Stimulated activated CD4-positive, alpha-beta T cell treated with anti-CD3 and anti-CD28 coated beads, Interleukin-12 subunit alpha, Interleukin-12 subunit beta, amount 100 ng/mL, for 4 hours (primary cell): ENCODE results near the gene NEUROG1.
"Not testable (repeated sequence)": the region's sequence is repeated elsewhere in the genome, so short reads cannot be mapped to it uniquely, and the experiment has no call there.

ENCODE experiments used
- DNase-seq: peaks from one replicate; pipeline ENCODE4 v3.0.0-alpha.2; 2020

NEUROG1 gene

GRCh38 chr5:135534609-135535419, 950 bp downstream of the NEUROG1 start:
- no peak for DNase-seq

- no peak for DNase-seq
These were observed 2.0 kb downstream of the NEUROG1 start for GRCh38 chr5:135533794-135534193.

- DNase-seq, result no peak
These were observed 2.4 kb downstream of the NEUROG1 start for GRCh38 chr5:135533334-135533733.

- DNase-seq, result not testable (repeated sequence)
These were observed 6.2 kb downstream of the NEUROG1 start for GRCh38 chr5:135529576-135529975.

DNA sequence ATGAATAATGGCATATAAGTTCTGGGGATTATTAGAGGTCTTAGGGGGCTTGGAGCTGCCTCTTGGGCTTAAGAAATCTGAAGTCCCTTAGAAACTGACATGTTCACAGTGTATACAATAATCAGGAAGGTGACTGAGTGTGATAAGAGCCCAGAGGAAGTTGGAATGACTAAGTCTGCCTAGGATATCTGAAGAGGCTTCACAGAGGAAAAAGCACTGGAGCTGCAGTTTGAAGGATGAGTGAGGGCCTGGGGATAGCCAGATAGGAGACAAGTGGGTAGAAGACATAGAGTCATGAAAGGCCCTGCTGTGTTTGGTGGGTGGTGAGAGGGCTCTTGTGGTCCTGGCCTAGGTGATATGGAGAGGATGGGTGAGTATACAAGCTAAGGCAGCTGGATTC, 8.8 kb downstream of the NEUROG1 start:
- no peak for DNase-seq

- no peak for DNase-seq
These were observed 13.8 kb downstream of the NEUROG1 start for GRCh38 chr5:135521964-135522363.

GRCh38 chr5:135517631-135518030, 18.1 kb downstream of the NEUROG1 start:
- no peak for DNase-seq

DNA sequence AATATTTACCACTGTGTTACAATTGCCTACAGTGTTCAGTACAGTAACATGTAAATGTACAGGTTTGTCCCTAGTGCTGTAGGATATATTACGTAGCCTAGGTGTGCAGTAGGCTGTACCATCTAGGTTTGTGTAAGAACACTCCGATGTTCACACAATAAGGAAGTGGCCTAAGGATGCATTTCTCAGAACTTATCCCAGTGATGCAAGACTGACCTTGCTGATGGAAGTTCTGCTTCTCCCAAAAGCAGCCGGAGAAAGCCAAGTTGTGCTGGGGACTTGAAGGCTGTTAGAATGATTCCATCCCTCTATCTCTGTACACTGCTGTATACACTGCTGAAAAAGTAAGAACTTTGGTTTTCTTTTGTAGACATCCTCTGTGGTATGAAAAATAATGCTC, 21.6 kb downstream of the NEUROG1 start:
- DNase-seq, result no peak

GRCh38 chr5:135511761-135512575, 23.8 kb downstream of the NEUROG1 start:
- no peak for DNase-seq

DNA sequence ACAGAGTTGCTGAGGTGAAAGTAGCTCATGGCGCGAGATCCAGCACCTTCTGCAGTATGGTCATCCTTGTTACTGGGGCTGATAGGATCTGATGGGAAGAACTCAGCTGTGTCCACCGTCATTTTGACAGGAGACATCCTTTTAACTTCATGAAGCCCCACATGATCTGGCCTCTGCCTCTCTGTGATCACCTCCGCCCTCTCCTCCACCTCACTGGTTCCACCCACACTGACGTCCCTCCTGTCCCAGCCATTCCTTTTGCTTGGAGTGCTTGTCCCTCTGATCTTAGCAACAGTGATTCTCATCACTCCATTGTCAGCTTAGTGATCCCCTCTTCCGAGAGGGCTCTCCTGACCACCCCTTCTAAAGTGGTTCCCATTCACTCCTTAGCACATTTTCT, 25.8 kb downstream of the NEUROG1 start:
- no peak for DNase-seq

- DNase-seq, result no peak
These were observed 27.2 kb downstream of the NEUROG1 start for GRCh38 chr5:135508496-135509005.

GRCh38 chr5:135505973-135506372, 29.8 kb downstream of the NEUROG1 start:
- DNase-seq, result no peak

- no peak for DNase-seq
These were observed 31.4 kb downstream of the NEUROG1 start for GRCh38 chr5:135504376-135504775.

- no peak for DNase-seq
These were observed 31.9 kb downstream of the NEUROG1 start for GRCh38 chr5:135503871-135504270.

DNA sequence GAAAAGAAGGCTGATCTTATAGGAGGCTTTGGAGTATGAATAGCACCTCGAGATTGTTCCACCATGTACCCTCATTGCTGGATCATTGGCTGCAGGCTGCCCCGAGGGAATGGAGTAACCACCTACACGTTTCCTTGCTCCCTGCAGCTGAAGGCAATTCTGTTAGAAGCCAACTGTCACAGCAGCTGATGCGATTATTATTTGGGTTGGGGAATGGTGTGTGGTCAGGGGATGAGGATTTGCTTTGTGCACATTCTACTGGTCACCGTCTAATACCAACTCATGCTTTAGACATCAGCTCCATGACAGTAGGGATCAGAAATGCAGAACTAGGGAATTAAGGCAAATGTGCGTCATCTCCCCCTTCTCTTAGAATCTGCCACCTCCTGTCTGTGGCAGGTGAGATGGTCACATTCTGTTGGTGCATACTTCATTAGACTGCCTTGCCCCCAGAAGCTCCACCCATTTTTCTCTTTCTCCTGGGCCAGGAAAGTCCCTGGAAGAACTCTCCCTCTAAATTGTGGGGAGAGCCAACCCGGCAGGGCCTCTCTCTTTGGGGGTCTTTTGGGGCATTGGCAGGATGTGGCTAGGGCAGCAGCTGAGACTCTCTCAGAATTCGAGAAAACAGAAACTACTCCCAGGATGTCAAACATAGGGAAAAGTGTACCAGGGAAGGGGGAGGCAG, 32.8 kb downstream of the NEUROG1 start:
- no peak for DNase-seq

- no peak for DNase-seq
These were observed 33.8 kb downstream of the NEUROG1 start for GRCh38 chr5:135501965-135502364.

DNA sequence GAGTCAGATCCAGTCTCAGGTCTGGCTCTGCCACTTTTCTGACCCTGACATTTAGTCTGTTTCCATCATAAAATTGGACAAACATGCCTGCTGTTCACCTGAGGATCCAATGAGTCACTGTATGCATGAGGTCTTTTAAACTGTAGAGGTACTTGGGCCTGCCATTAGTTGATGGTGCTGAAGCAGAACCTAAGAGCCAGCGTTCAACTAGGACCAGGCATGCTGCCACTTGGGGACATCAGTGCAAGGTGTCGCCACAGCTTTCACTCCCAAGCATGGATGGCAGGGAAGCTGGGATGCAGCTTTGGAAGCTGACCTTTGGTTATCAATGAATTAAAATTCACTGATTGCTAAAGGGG, 37.1 kb downstream of the NEUROG1 start:
- DNase-seq, result no peak

GRCh38 chr5:135497971-135498636, 37.7 kb downstream of the NEUROG1 start:
- DNase-seq, result no peak

DNA sequence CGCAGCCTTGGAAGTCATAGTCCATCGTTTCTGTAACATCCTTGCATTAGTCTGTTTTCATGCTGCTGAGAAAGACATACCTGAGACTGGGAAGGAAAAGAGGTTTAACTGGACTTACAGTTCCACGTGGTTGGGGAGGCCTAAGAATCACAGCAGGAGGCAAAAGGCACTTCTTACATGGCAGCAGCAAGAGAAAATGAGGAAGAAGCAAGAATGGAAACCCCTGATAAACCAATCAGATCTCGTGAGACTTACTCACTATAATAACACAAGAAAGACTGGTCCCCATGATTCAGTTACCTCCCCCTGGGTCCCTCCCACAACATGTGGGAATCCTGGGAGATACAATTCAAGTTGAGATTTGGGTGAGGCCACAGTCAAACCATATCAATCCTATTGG, 40.2 kb downstream of the NEUROG1 start:
- DNase-seq, result not testable (repeated sequence)

DNA sequence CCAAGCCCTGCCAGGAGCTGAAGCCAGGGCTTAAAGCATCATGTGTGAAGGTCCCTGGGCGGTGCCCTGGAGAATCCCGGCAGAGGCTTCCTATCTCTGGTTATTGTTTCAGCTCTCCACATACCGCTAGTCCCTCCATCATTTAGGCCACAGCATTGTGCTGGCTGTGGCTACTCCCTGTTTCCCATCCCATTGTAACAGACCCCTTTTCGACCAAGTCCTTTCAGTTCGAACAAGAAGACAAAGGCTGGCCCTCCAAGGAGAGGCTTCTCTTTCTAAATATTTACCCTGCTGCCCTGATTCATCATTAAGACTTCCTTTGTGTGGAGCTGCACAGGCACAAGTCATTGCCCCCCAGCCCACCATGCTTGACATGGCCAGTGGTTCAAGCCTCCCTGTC, 41.6 kb downstream of the NEUROG1 start:
- no peak for DNase-seq

DNA sequence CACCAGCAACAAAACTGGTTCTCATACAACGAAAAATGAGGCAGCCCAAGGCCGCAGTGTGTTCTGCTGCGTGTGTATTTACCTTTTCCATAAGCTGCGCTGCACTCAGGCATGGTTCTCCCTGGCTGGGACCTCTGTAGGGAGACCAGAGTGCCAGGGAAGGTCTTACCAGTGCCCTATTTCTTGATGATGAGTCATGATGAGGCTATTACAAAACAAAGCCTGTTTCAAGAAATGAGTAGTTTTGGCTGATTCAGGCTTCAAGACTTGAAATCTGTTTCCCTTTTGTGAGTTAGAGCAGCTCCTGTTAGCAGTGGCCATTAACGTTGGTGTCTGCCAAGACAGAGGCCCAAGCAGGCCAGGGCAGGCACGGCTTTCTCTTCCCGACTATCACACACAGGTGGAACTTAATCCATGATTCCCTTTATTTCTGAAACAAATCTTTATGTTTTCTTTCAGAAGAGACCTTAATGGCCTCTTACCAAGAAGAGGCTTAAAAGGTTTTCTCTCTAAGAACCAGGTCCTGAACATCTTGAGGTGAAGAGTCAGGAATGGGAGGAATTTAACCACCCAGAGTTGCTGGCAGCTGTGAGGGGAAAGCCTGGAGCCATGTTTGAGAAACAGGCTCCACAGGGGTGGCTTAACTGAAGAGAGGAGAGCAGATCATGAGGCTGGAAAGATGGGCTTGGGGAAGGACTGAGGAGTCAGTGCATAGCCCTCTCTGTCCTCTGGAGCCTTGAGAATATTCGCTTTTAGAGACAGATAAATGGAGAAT, 42.2 kb downstream of the NEUROG1 start:
- no peak for DNase-seq

DNA sequence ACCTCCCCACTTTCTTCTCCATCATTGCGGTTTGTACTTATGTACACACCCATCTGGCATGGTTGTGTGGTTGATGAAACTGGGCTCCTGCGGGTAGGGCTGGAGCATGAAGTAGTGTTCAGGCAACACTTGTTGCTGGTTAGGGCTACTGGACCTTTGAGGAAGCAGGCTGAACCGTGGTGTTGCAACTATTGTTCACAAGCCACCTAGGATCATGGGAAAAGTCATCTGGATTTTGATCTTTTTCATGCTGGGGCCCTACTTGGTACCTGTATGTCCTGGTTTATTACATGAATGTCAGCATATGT, 43.5 kb downstream of the NEUROG1 start:
- no peak for DNase-seq
